SH-SY5Y (cell line): ENCODE data around the gene PYGO2.

Experiments used
- GATA2 ChIP-seq: IDR thresholded peaks from 2 replicates; pipeline ENCODE4 v1.6.1; 2011; ENCODE audit warnings: mild to moderate bottlenecking, low read depth, low read length
- GATA3 ChIP-seq: IDR thresholded peaks from 2 replicates; pipeline ENCODE4 v1.6.1; 2011; ENCODE audit warnings: low read depth, mild to moderate bottlenecking, low read length, moderate library complexity

- TF ChIP-seq GATA2 (no peak), GATA3 (no peak)
These were observed 45.8 kb upstream of the PYGO2 start for GRCh38 chr1:155007251-155007828.
